ENCODE data around the gene ERF. TPM values are rescaled to one million over a fixed set of nuclear protein-coding genes. Genes with fewer than 3 reads are reported as not detected.

The ERF gene
- total and polyA plus RNA-seq, 2 of the 4 experiments (the other 2 are of a cell fraction) = 5.2 to 32.4 TPM

DNA sequence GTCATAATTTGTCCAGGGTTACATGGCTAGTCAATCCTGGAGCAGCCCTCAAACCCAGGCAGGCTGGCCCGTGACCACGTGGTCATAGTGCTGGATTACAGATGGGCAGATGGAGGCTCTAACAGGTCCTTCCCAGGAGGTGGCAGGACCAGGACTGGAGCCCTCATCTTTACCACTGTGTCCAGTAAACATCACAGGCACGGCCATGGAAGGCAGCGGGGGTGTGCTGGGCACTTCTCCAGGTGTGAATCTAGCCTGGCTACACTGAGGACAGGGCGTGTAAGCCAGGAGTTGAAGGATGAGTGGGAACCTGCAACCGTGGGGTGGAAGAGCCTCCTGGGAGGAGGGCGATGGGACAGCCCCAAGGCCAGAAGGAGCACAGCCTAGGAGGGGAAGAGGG is 20.2 kb upstream of the ERF start:
- WGBS, 2 experiments (ENCODE audit: extremely low coverage in 2 of 2, insufficient read length in 1 of 2) = no CpG with 5 or more reads among the region's 7 CpGs
- H3K9me3 ChIP-seq (ENCODE audit: control insufficient read depth, insufficient read depth, low read length) = no peaks in the 10 kb centered on the region
- peaks cover 41 to 79% of the 10 kb centered on the region in 2 experiments for H3K79me1 ChIP-seq (ENCODE audit: low read depth in 1 of 2, low read length in 2 of 2)
- no peak overlapping the region for H4K5ac ChIP-seq (ENCODE audit: low read depth, low read length)
- no peak overlapping the region for H3K27ac ChIP-seq (ENCODE audit: insufficient read depth, low read length)
- H2BK15ac ChIP-seq (ENCODE audit: low read depth, low read length) = no peak overlapping the region
- H3K14ac ChIP-seq (replicated peaks; ENCODE audit: low read depth, low read length) = no peak overlapping the region
- ChIA-PET CTCF (no interaction called here), POLR2A (ENCODE audit: unreplicated experiment) (no interaction called here)
- H2AFZ ChIP-seq (replicated peaks; ENCODE audit: low read length, poor library complexity) = no peak overlapping the region
- no peak overlapping the region for H3K18ac ChIP-seq (ENCODE audit: low read depth, low read length)
- dilution Hi-C loops (cut with HindIII; ENCODE audit: low sequenced_read_pairs, unreplicated experiment) (no loop called here), intact Hi-C loops (cut with micrococcal nuclease) (no loop called here), in situ Hi-C loops (cut with MboI; ENCODE audit: low sequenced_read_pairs) (no loop called here)
- TF ChIP-seq RCOR1 (IDR thresholded peaks at IDR 0.05; ENCODE audit: insufficient replicate concordance, low read length) = no peak
- TF ChIP-seq SMC3 (IDR thresholded peaks at IDR 0.05; ENCODE audit: low read depth, low read length) = no peak
- TF ChIP-seq RFX5 (IDR thresholded peaks at IDR 0.05; ENCODE audit: low read depth, low read length) = no peak
- no peak for TF ChIP-seq MXI1 (IDR thresholded peaks at IDR 0.05; ENCODE audit: borderline replicate concordance, low read depth, low read length)
- TF ChIP-seq CEBPB (IDR thresholded peaks at IDR 0.05; ENCODE audit: low read depth, low read length) = no peak
- TF ChIP-seq FOS (IDR thresholded peaks at IDR 0.05; ENCODE audit: low read depth, low read length) = no peak
- no peak for TF ChIP-seq NFE2L2 (IDR thresholded peaks at IDR 0.05; ENCODE audit: low read depth, low read length)
- no peak for TF ChIP-seq POLR2A (IDR thresholded peaks at IDR 0.05; ENCODE audit: low read depth, low read length)
- TF ChIP-seq CHD1 (IDR thresholded peaks at IDR 0.05; ENCODE audit: low read depth, low read length) = no peak
- H3K9ac ChIP-seq (ENCODE audit: low read depth, low read length) = no peak overlapping the region
- H3K36me3 ChIP-seq (ENCODE audit: control insufficient read depth, insufficient read depth, low read length) = peaks cover 29% of the 10 kb centered on the region
- DNase-seq = no peak
- no peak overlapping the region for H3K56ac ChIP-seq (ENCODE audit: extremely low read depth, insufficient read depth, low read length)
- H3K23ac ChIP-seq (ENCODE audit: low read depth, low read length) = no peak overlapping the region
- H2AK5ac ChIP-seq (ENCODE audit: low read depth, low read length) = no peak overlapping the region
- H4K20me1 ChIP-seq (ENCODE audit: insufficient read depth, low read length) = peaks cover 34% of the 10 kb centered on the region; the same call in 1 of the 2 replicates
- no peak overlapping the region for H3K4me3 ChIP-seq (ENCODE audit: insufficient read depth, low read depth, low read length)
- H2BK20ac ChIP-seq (ENCODE audit: low read depth, low read length) = no peak overlapping the region
- peak overlapping the region; percentile 52 for H2AK9ac ChIP-seq (replicated peaks; ENCODE audit: low read depth, low read length, poor library complexity)
- H3K4me1 ChIP-seq (ENCODE audit: control insufficient read depth, insufficient read depth, low read length) = peaks cover 30% of the 10 kb centered on the region
- H4K91ac ChIP-seq (ENCODE audit: insufficient read depth, low read depth, low read length) = no peak overlapping the region
- no peak overlapping the region for H3K4ac ChIP-seq (ENCODE audit: low read depth, low read length)
- no peak overlapping the region for H2BK120ac ChIP-seq (ENCODE audit: low read depth, low read length)
- no peak overlapping the region for H3K4me2 ChIP-seq (ENCODE audit: low read depth, low read length)
- no peaks in the 10 kb centered on the region for H3K27me3 ChIP-seq (ENCODE audit: control insufficient read depth, insufficient read depth, low read length)
- no peak for ATAC-seq (ENCODE audit: low read depth)
- BruUV-seq (replicated peaks) = no TSS peak
- H3K9me1 ChIP-seq (ENCODE audit: insufficient read depth, low read length) = peaks cover 8% of the 10 kb centered on the region; the same call in 1 of the 2 replicates
- no peak overlapping the region for H2BK5ac ChIP-seq (ENCODE audit: low read depth, low read length, poor library complexity, severe bottlenecking)
- no peak overlapping the region for H4K8ac ChIP-seq (ENCODE audit: low read depth in 2 of 2, low read length in 2 of 2)
